HG02840 (cell line): ENCODE measurements around the gene ERICH4.
"Not testable (repeated sequence)": the region's sequence is repeated elsewhere in the genome, so short reads cannot be mapped to it uniquely, and the experiment has no call there.

Experiments
- ATAC-seq: cut with Tn5 transposase; IDR thresholded peaks from one replicate; pipeline ENCODE4 v1.9.1; 2021; ENCODE audit warnings: mild to moderate bottlenecking, moderate library complexity, moderate number of reproducible peaks; ENCODE audit not compliant: unreplicated experiment, low FRiP score

Gene ERICH4

DNA sequence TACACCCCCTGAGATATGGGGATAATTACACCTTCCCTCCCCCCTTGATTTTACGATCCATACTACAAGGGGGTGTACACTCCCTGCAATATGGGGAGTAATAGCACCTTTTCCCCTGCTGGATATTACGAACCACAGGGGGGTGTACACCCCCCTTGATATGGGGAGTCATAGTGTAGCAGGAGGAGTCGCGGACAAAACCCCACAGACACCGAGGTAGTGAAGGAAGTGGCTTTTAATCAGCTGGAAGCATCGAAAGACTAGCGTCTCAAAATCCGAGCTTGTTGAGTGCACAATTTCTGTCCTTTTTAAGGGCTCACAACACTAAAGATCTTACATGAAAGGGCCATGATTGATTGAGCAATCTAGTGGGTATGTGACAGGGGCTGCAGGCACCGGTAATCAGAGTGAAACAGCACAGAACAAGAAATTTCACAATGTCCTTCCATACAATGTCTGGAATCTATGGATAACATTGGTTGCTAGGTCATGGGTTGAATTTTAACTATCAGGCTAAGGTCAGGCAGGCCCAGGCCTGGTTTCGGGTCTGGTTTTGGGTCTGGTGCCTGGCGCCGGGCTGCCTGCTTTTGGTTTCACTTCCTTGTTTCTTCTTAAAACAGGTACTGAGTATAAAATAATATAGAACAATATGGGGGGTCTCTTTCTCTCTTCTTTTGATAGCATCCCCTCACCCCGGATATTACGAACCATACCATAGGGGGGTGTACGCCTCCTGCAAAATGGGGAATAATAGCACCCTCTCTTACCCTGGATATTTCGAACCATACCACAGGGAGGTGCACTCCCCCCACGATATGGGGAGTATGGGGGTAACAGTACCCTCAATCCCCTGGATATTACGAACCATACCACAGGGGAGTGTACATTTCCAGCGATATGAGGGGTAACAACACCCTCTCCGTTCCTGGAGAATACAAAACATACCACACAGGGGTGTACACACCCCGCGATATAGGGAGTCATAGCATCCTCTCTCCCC lies 20.6 kb downstream of the ERICH4 start:
- ATAC-seq = not testable (repeated sequence)

DNA sequence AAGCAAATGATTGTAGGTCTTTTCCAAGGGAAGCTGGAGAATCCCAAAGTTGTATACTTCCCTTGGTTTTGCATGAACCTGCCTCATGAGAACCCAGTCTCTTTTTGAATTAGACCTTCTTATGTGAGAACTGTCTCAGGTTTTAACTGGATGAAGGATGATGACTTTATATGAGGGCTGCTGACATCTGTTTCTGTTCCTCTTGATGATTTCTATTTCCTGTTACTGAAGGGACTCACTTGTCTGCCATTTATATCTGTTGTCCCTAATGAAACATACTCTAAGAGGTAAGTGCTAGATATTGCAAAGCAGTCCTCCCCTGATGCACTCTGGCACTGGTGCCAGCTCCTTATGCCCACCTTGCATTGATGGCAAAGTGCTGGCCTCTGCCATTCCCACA lies 33.6 kb downstream of the ERICH4 start:
- ATAC-seq = no peak

DNA sequence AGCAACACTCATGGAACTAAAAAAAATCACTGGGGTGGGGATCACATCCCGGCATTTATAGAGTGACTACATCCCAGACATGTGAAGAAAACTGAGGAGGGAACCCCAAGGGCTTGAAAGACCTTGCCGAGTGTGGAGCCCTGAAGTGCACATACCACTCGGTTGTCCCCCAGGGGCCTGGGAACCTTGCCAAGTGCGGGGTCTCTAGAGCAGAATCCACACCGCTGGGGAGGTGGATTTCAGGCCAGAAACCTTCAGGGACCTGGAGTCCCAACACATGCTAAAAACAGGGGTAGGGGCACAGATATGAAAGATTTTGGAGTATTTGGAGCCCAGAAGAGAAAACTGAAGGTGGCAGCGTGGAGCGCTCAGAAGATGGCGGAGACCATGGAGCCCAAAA lies 35.2 kb downstream of the ERICH4 start:
- ATAC-seq = no peak

DNA sequence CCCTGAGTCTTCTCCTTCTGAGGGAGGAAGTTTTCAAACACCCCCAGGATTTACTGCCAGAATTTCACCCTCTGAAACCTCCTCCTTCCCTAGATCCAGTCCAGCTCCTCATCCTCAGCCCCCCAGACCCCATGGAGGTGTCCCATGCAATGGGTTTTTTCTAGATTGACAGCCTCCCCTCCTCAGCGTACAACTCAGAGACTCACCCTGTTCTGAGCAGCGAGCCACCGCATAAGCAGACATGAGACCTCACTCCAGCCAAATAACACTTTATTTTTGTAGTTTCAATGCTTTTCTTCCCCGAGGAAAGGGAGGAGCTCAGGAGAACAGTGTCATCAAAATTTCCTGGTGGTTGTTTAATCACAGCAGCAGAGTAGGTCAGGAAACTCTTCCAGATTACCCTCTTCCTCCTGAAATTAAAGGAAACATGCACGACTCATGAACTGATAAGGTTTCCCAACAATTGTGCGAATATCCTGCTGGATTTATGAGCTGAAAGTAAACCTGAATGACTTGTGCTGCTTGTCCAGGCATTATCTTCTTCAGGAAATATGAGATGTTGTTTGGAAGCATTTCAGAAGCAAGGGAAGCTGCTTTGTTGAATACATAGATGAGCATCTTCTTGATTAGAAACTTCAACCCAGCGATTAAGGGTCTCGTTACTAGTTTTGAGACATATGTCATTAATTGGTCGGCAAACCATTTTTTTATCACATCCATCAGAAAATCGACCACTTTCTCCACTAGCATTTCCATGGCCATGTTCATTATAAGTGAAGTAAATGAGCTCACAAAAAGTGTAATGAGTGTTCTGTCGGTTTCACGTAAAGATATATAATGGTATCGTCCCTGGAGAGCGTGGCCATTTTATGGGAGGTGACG lies 36.2 kb downstream of the ERICH4 start:
- no peak for ATAC-seq

DNA sequence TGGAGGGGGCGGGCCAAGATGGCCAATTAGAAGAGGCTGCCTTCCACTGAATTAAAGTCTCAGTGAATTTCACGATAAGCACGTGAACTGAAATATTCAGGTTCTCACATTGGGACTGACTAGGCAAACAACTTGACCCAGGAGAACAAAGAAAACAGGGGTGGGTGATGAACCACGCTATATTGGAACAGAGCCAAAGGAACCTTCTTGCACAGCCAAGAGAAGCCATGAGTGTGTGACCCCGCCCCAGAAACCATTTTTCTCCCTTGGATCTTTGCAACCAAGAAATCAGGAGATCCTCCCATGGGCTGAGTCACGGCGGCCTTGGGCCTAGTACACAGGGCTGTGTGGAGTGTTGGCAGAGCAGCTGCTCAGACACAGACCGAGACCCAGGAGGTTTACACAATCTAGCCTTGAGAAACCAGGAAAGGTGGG lies 36.8 kb downstream of the ERICH4 start:
- ATAC-seq = no peak

DNA sequence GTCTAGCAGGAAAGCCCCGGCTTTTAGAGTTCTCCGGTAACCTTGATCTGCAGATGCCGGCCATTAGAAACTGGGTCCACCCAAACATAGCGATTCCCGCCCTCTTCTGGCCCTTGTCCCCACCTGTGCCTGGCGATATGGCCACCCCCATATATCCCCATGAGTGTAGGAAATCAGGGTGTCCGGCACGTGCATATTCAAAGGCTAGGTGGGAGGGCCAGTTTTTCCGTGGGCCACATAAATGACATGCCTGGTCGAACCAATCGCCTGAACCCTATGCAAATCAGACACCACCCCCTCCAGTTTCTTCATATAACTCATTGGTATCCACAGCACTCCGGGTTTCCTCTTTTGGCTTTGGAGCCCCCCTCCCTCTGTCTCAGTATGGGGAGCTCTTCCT lies 37.4 kb downstream of the ERICH4 start:
- no peak for ATAC-seq

DNA sequence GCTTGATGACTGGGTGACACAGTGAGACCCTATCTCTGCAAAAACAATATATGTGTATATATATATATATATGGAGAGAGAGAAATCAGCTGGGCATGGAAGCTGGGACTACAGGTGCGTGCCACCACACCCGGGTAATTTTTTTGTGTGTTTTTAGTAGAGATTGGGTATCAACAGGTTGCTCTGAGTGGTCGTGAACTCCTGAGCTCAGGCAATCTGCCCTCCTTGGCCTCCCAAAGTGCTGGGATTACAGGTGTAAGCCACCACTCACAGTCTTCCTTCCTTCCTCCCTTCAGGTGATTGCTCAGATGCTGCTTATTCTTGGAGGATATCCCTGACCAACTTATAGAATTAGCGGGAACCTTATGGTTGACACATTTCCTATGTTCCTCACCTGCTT lies 41.9 kb downstream of the ERICH4 start:
- no peak for ATAC-seq

DNA sequence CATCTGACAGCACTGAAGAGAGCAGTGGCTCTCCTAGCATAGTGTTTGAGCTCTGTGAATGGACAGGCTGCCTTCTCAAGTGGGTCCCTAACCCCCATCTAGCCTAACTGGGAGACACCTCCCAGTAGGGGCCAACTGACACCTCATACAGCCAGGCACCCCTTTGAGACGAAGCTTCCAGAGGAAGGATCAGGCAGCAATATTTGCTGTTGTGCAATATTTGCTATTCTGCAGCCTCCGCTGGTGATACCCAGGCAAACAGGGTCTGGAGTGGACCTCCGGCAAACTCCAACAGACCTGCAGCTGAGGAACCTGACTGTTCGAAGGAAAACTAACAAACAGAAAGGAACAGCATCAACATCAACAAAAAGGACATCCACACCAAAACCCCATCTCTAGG lies 44.0 kb downstream of the ERICH4 start:
- not testable (repeated sequence) for ATAC-seq

DNA sequence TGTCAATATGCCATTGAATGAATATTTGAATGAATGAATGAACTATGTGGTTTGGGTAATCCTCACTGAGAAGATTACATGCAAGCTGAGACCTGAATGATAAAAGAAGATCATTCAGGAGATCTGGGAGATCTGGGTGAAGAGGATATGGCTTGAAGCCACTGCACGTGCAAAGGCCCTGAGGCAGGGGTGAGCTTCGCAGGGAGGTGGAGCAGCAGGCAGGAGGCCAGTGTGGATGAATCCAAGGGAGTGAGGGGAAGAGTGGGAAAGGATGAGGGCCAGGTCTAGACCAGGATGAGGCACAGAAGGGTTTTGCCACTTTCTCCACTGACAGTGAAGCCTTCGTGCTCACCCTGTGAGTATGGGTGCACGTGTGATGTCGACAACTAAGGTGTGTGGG lies 49.9 kb downstream of the ERICH4 start:
- no peak for ATAC-seq
